Calu3 (cell line): Measurements from ENCODE around the gene UTP18. TPM values are rescaled to one million over a fixed set of nuclear protein-coding genes. Genes with fewer than 3 reads are reported as not detected.
"Not testable (repeated sequence)": the region's sequence is repeated elsewhere in the genome, so short reads cannot be mapped to it uniquely, and the experiment has no call there.

Experiments
- BruUV-seq: library from RNA; stranded (reverse); fragments of 400-500 nt; replicated peaks from 2 replicates; lab custom pipeline; 2021; lab: Mats Ljungman, UMichigan
- CTCF ChIA-PET: fragments of 300-600 bp; sonication (Branson Sonifier 250); formaldehyde crosslinking; loops from one replicate; lab custom pipeline; 2022; ENCODE audit warnings: antibody characterized with exemption; lab: Charles Lee
- DNase-seq: peaks from one replicate; pipeline ENCODE4 v3.0.0; 2022
- H3K27ac Mint-ChIP-seq: one replicate; pipeline ENCODE4 v1.8.0; 2022; ENCODE audit warnings: mixed read lengths; ENCODE audit not compliant: unreplicated experiment
- H3K27me3 Mint-ChIP-seq: one replicate; pipeline ENCODE4 v1.8.0; 2022; ENCODE audit warnings: mixed read lengths; ENCODE audit not compliant: unreplicated experiment
- H3K36me3 Mint-ChIP-seq: one replicate; pipeline ENCODE4 v1.8.0; 2022; ENCODE audit warnings: mild to moderate bottlenecking, moderate library complexity, mixed read lengths; ENCODE audit not compliant: insufficient read depth, unreplicated experiment
- H3K4me1 Mint-ChIP-seq: one replicate; pipeline ENCODE4 v1.8.0; 2022; ENCODE audit warnings: mild to moderate bottlenecking, low read depth, mixed read lengths; ENCODE audit not compliant: unreplicated experiment
- H3K4me3 Mint-ChIP-seq: one replicate; pipeline ENCODE4 v1.8.0; 2022; ENCODE audit warnings: mild to moderate bottlenecking, low read depth, moderate library complexity, mixed read lengths; ENCODE audit not compliant: unreplicated experiment
- H3K9me3 Mint-ChIP-seq: one replicate; pipeline ENCODE4 v1.8.0; 2022; ENCODE audit warnings: low read depth, mixed read lengths; ENCODE audit not compliant: unreplicated experiment
- CTCF ChIP-seq: fragments of 200-600 bp; IDR thresholded peaks from one replicate; pipeline ENCODE4 v1.8.0; 2022; ENCODE audit warnings: antibody characterized with exemption; ENCODE audit not compliant: unreplicated experiment
- intact Hi-C: fragments of 100-400 bp; cut with micrococcal nuclease; formaldehyde crosslinking; loops from one replicate; pipeline ENCODE4 v1.10.0; 2022; ENCODE audit not compliant: unreplicated experiment
- total RNA-seq: library from RNA; stranded (reverse); gene quantifications from 2 replicates; pipeline ENCODE4 v1.2.3, GENCODE V29; 2022

UTP18 gene
- total RNA-seq, 1 experiment from 2014 or later, result 68.5 TPM

- CTCF ChIA-PET, result interaction anchor here (0.6 to 2.0 kb wide), 7 partner anchors 10 to 783 kb away, joined by 3 to 13 read pairs (median 5); no protein-coding TSS in a partner anchor
- no peaks in the 10 kb centered on the region for H3K4me1 Mint-ChIP-seq
- no TSS peak for BruUV-seq
- peaks cover 11% of the 10 kb centered on the region for H3K36me3 Mint-ChIP-seq
- no peaks in the 10 kb centered on the region for H3K9me3 Mint-ChIP-seq
- no peaks in the 10 kb centered on the region for H3K27me3 Mint-ChIP-seq
- DNase-seq, result peak; percentile 38
- TF ChIP-seq CTCF, result peak; percentile 68
- intact Hi-C loops, result loop anchor here (1.0 kb wide), 1 partner anchor 238 kb away; no protein-coding TSS in a partner anchor
- H3K4me3 Mint-ChIP-seq, result no peak overlapping the region
- H3K27ac Mint-ChIP-seq, result no peak overlapping the region
These were observed 38.4 kb downstream of the UTP18 start for GRCh38 chr17:51298508-51299371.

GRCh38 chr17:51299859-51300258 is 39.5 kb downstream of the UTP18 start:
- no peak overlapping the region for H3K27ac Mint-ChIP-seq
- H3K36me3 Mint-ChIP-seq, result peaks cover 6% of the 10 kb centered on the region
- no peak for DNase-seq
- no peaks in the 10 kb centered on the region for H3K4me1 Mint-ChIP-seq
- no peak for TF ChIP-seq CTCF
- no peaks in the 10 kb centered on the region for H3K27me3 Mint-ChIP-seq
- intact Hi-C loops, result loop anchor here (1.0 kb wide), 1 partner anchor 236 kb away; no protein-coding TSS in a partner anchor
- no peak overlapping the region for H3K4me3 Mint-ChIP-seq
- no peaks in the 10 kb centered on the region for H3K9me3 Mint-ChIP-seq
- CTCF ChIA-PET, result interaction anchor here (1.0 to 1.9 kb wide), 2 partner anchors 21 to 72 kb away, joined by 5 to 13 read pairs; no protein-coding TSS in a partner anchor
- TSS peak; percentile 7 for BruUV-seq

- Mint-ChIP-seq H3K4me1 (no peaks in the 10 kb centered on the region), H3K9me3 (peaks cover 17% of the 10 kb centered on the region), H3K4me3 (no peak overlapping the region), H3K27me3 (peaks cover 40% of the 10 kb centered on the region), H3K36me3 (no peaks in the 10 kb centered on the region), H3K27ac (no peak overlapping the region)
- intact Hi-C loops, result no loop called here
- no peak for TF ChIP-seq CTCF
- CTCF ChIA-PET, result interaction anchor here (0.7 kb wide), 1 partner anchor 117 kb away, joined by 3 read pairs; no protein-coding TSS in a partner anchor
- no peak for DNase-seq
- BruUV-seq, result no TSS peak
These were observed 44.8 kb downstream of the UTP18 start for GRCh38 chr17:51305182-51305581.

GRCh38 chr17:51312003-51312402 is 51.7 kb downstream of the UTP18 start:
- intact Hi-C loops, H3K4me3 Mint-ChIP-seq, DNase-seq, BruUV-seq, H3K36me3 Mint-ChIP-seq, H3K4me1 Mint-ChIP-seq, H3K27ac Mint-ChIP-seq, CTCF ChIA-PET: not testable (repeated sequence)
- H3K9me3 Mint-ChIP-seq, result peaks cover 10% of the 10 kb centered on the region
- H3K27me3 Mint-ChIP-seq, result peaks cover 25% of the 10 kb centered on the region
